Measurements from ENCODE around the gene MED25.

The MED25 gene

GRCh38 chr19:49829721-49830120 is 11.6 kb downstream of the MED25 start:
- no peak overlapping the region for H3K9ac ChIP-seq (ENCODE audit: low read length)

GRCh38 chr19:49830766-49831165 is 12.7 kb downstream of the MED25 start:
- no peak overlapping the region for H4K91ac ChIP-seq (ENCODE audit: low read length)
- no peak overlapping the region for H4K8ac ChIP-seq (ENCODE audit: low read length)
- no peak overlapping the region for H2BK15ac ChIP-seq (ENCODE audit: low read depth, poor library complexity, severe bottlenecking)
- H3K4me1 ChIP-seq (ENCODE audit: control insufficient read depth, insufficient read depth, low read depth, low read length) = peaks cover 24% of the 10 kb centered on the region
- no peak overlapping the region for H3K23ac ChIP-seq (ENCODE audit: low read length in 2 of 2)
- no peak overlapping the region for H3K4me3 ChIP-seq (ENCODE audit: insufficient read depth in 1 of 2, low read depth in 1 of 2, low read length in 2 of 2)
- H2BK5ac ChIP-seq (ENCODE audit: low read depth, low read length, poor library complexity, severe bottlenecking) = no peak overlapping the region
- no peak overlapping the region for H3K18ac ChIP-seq (ENCODE audit: low read depth in 1 of 2, low read length in 2 of 2)
- no peaks in the 10 kb centered on the region for H3K9me3 ChIP-seq (ENCODE audit: control insufficient read depth, low read length)
- peaks cover 79 to 92% of the 10 kb centered on the region in 2 experiments for H3K36me3 ChIP-seq (ENCODE audit: control insufficient read depth in 1 of 2, insufficient read depth in 2 of 2, low read depth in 1 of 2, low read length in 2 of 2)
- no peak for DNase-seq
- H3K4me2 ChIP-seq (ENCODE audit: low read length, poor library complexity, severe bottlenecking) = no peak overlapping the region
- H3K27me3 ChIP-seq (ENCODE audit: control insufficient read depth in 1 of 2, insufficient read depth in 1 of 2, low read length in 2 of 2) = no peaks in the 10 kb centered on the region
- H3K9ac ChIP-seq (ENCODE audit: low read length) = no peak overlapping the region
- H2BK12ac ChIP-seq (ENCODE audit: low read length in 2 of 2) = no peak overlapping the region
- no peak overlapping the region for H2BK120ac ChIP-seq (ENCODE audit: low read depth, low read length)
- 91% methylated on average over 9 of the region's 12 CpGs for WGBS
- H3K79me1 ChIP-seq (replicated peaks; ENCODE audit: low read length, poor library complexity, severe bottlenecking) = peaks cover 69% of the 10 kb centered on the region
- H3K4ac ChIP-seq (ENCODE audit: low read depth in 1 of 2, low read length in 2 of 2) = no peak overlapping the region
- no peak overlapping the region for H3K27ac ChIP-seq (ENCODE audit: low read length, poor library complexity, severe bottlenecking)
- H3K14ac ChIP-seq (ENCODE audit: low read length in 2 of 2) = no peak overlapping the region
- no peak overlapping the region for H2AK5ac ChIP-seq (ENCODE audit: low read length, severe bottlenecking)
- no peak overlapping the region for H2AFZ ChIP-seq (ENCODE audit: low read depth, low read length)

More at GRCh38 chr19:49829721-49830120, 11.6 kb downstream of the MED25 start:
- H3K4ac ChIP-seq (ENCODE audit: low read depth in 1 of 2, low read length in 2 of 2) = no peak overlapping the region
- peaks cover 24% of the 10 kb centered on the region for H3K4me1 ChIP-seq (ENCODE audit: control insufficient read depth, insufficient read depth, low read depth, low read length)
- peaks cover 70 to 85% of the 10 kb centered on the region in 2 experiments for H3K36me3 ChIP-seq (ENCODE audit: control insufficient read depth in 1 of 2, insufficient read depth in 2 of 2, low read depth in 1 of 2, low read length in 2 of 2)
- H3K27me3 ChIP-seq (ENCODE audit: control insufficient read depth in 1 of 2, insufficient read depth in 1 of 2, low read length in 2 of 2) = no peaks in the 10 kb centered on the region
- no peak overlapping the region for H3K18ac ChIP-seq (ENCODE audit: low read depth in 1 of 2, low read length in 2 of 2)
- no peak overlapping the region for H3K4me2 ChIP-seq (ENCODE audit: low read length, poor library complexity, severe bottlenecking)
- H2BK12ac ChIP-seq (ENCODE audit: low read length in 2 of 2) = no peak overlapping the region
- H4K8ac ChIP-seq (ENCODE audit: low read length) = no peak overlapping the region
- 98% methylated on average over 18 of the region's 18 CpGs for WGBS
- H3K27ac ChIP-seq (ENCODE audit: low read length, poor library complexity, severe bottlenecking) = no peak overlapping the region
- H3K4me3 ChIP-seq (ENCODE audit: insufficient read depth in 1 of 2, low read depth in 1 of 2, low read length in 2 of 2) = no peak overlapping the region
- H3K23ac ChIP-seq (ENCODE audit: low read length in 2 of 2) = no peak overlapping the region
- no peak overlapping the region for H3K14ac ChIP-seq (ENCODE audit: low read length in 2 of 2)
- H2BK5ac ChIP-seq (ENCODE audit: low read depth, low read length, poor library complexity, severe bottlenecking) = no peak overlapping the region
- DNase-seq = no peak
- no peak overlapping the region for H4K91ac ChIP-seq (ENCODE audit: low read length)
- no peak overlapping the region for H2BK15ac ChIP-seq (ENCODE audit: low read depth, poor library complexity, severe bottlenecking)
- H2BK120ac ChIP-seq (ENCODE audit: low read depth, low read length) = no peak overlapping the region
- H2AFZ ChIP-seq (ENCODE audit: low read depth, low read length) = no peak overlapping the region
- H2AK5ac ChIP-seq (ENCODE audit: low read length, severe bottlenecking) = no peak overlapping the region
- H3K9me3 ChIP-seq (ENCODE audit: control insufficient read depth, low read length) = no peaks in the 10 kb centered on the region
- H3K79me1 ChIP-seq (replicated peaks; ENCODE audit: low read length, poor library complexity, severe bottlenecking) = peaks cover 61% of the 10 kb centered on the region

DNA sequence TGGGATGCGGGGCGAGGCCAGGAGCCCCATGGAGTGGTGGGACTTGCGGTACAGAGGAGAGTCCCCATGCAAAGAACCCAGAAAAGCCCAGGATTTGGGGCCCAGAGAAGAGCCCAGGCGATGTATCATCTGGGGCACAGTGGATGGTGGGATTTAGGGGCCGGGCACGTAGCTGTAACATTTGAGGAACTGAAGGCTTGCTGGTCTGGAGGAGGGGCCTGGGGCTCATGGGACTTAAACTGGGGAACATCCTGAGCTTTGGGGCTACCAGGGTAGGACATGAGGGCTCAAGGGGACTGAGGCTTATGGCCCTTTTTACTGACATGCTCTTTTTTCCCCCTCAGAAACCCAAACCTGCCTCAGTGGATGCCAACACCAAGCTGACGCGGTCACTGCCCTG is 13.5 kb downstream of the MED25 start:
- Histone ChIP-seq H3K4me2 (ENCODE audit: low read length, poor library complexity, severe bottlenecking) (no peak overlapping the region), H2BK120ac (ENCODE audit: low read depth, low read length) (no peak overlapping the region), H2BK12ac (ENCODE audit: low read length in 2 of 2) (no peak overlapping the region), H3K4ac (ENCODE audit: low read depth in 1 of 2, low read length in 2 of 2) (no peak overlapping the region), H3K14ac (ENCODE audit: low read length in 2 of 2) (no peak overlapping the region), H3K18ac (ENCODE audit: low read depth in 1 of 2, low read length in 2 of 2) (no peak overlapping the region), H3K23ac (ENCODE audit: low read length in 2 of 2) (no peak overlapping the region), H4K91ac (ENCODE audit: low read length) (no peak overlapping the region), H3K4me1 (ENCODE audit: control insufficient read depth, insufficient read depth, low read depth, low read length) (peaks cover 26% of the 10 kb centered on the region), H2BK5ac (ENCODE audit: low read depth, low read length, poor library complexity, severe bottlenecking) (no peak overlapping the region), H4K8ac (ENCODE audit: low read length) (no peak overlapping the region), H3K9ac (ENCODE audit: low read length) (no peak overlapping the region), H2BK15ac (ENCODE audit: low read depth, poor library complexity, severe bottlenecking) (no peak overlapping the region), H3K79me1 (replicated peaks; ENCODE audit: low read length, poor library complexity, severe bottlenecking) (peaks cover 71% of the 10 kb centered on the region), H3K27ac (ENCODE audit: low read length, poor library complexity, severe bottlenecking) (no peak overlapping the region), H3K27me3 (ENCODE audit: control insufficient read depth in 1 of 2, insufficient read depth in 1 of 2, low read length in 2 of 2) (no peaks in the 10 kb centered on the region), H2AFZ (ENCODE audit: low read depth, low read length) (no peak overlapping the region), H2AK5ac (ENCODE audit: low read length, severe bottlenecking) (no peak overlapping the region), H3K36me3 (ENCODE audit: control insufficient read depth in 1 of 2, insufficient read depth in 2 of 2, low read depth in 1 of 2, low read length in 2 of 2) (peaks cover 87 to 95% of the 10 kb centered on the region in 2 experiments), H3K9me3 (ENCODE audit: control insufficient read depth, low read length) (no peaks in the 10 kb centered on the region), H3K4me3 (ENCODE audit: insufficient read depth in 1 of 2, low read depth in 1 of 2, low read length in 2 of 2) (no peak overlapping the region)
- 88% methylated on average over 8 of the region's 8 CpGs for WGBS
- DNase-seq = no peak

DNA sequence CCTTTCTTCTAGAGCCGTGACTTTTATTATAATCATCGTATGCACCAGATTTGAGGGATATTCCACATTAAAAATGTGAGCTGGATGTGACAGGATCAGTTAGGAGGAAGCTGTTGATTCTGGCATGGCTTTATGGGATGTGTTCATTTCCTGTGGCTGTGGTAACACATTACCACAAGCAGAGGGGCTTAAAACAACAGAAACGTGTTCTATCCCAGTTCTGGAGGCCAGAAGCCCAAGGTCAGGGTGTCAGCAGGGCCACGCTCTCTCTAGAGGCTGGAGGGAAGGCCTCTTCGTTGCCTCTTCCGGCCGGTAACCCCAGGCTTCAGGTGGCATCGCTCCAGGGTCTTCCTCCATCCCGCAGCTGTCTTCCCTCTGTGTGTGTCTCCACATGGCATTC is 14.5 kb downstream of the MED25 start:
- no peak for DNase-seq
- Histone ChIP-seq H4K91ac (ENCODE audit: low read length) (no peak overlapping the region), H3K4me2 (ENCODE audit: low read length, poor library complexity, severe bottlenecking) (no peak overlapping the region), H3K4me3 (ENCODE audit: insufficient read depth in 1 of 2, low read depth in 1 of 2, low read length in 2 of 2) (no peak overlapping the region), H3K4ac (ENCODE audit: low read depth in 1 of 2, low read length in 2 of 2) (no peak overlapping the region), H3K23ac (ENCODE audit: low read length in 2 of 2) (no peak overlapping the region), H3K14ac (ENCODE audit: low read length in 2 of 2) (no peak overlapping the region), H2BK15ac (ENCODE audit: low read depth, poor library complexity, severe bottlenecking) (no peak overlapping the region), H3K18ac (ENCODE audit: low read depth in 1 of 2, low read length in 2 of 2) (no peak overlapping the region), H2BK5ac (ENCODE audit: low read depth, low read length, poor library complexity, severe bottlenecking) (no peak overlapping the region), H3K79me1 (replicated peaks; ENCODE audit: low read length, poor library complexity, severe bottlenecking) (peaks cover 62% of the 10 kb centered on the region), H3K9ac (ENCODE audit: low read length) (no peak overlapping the region), H4K8ac (ENCODE audit: low read length) (no peak overlapping the region), H3K36me3 (ENCODE audit: control insufficient read depth in 1 of 2, insufficient read depth in 2 of 2, low read depth in 1 of 2, low read length in 2 of 2) (peaks cover 89 to 93% of the 10 kb centered on the region in 2 experiments), H2BK120ac (ENCODE audit: low read depth, low read length) (no peak overlapping the region), H3K27ac (ENCODE audit: low read length, poor library complexity, severe bottlenecking) (no peak overlapping the region), H3K4me1 (ENCODE audit: control insufficient read depth, insufficient read depth, low read depth, low read length) (peaks cover 35% of the 10 kb centered on the region), H2AK5ac (ENCODE audit: low read length, severe bottlenecking) (no peak overlapping the region), H3K27me3 (ENCODE audit: control insufficient read depth in 1 of 2, insufficient read depth in 1 of 2, low read length in 2 of 2) (no peaks in the 10 kb centered on the region), H2BK12ac (ENCODE audit: low read length in 2 of 2) (no peak overlapping the region), H2AFZ (ENCODE audit: low read depth, low read length) (no peak overlapping the region), H3K9me3 (ENCODE audit: control insufficient read depth, low read length) (no peaks in the 10 kb centered on the region)
- 86% methylated on average over 6 of the region's 9 CpGs for WGBS
